ENCODE measurements around the gene HFE.
"Not testable (repeated sequence)": the region's sequence is repeated elsewhere in the genome, so short reads cannot be mapped to it uniquely, and the experiment has no call there.

HFE gene

DNA sequence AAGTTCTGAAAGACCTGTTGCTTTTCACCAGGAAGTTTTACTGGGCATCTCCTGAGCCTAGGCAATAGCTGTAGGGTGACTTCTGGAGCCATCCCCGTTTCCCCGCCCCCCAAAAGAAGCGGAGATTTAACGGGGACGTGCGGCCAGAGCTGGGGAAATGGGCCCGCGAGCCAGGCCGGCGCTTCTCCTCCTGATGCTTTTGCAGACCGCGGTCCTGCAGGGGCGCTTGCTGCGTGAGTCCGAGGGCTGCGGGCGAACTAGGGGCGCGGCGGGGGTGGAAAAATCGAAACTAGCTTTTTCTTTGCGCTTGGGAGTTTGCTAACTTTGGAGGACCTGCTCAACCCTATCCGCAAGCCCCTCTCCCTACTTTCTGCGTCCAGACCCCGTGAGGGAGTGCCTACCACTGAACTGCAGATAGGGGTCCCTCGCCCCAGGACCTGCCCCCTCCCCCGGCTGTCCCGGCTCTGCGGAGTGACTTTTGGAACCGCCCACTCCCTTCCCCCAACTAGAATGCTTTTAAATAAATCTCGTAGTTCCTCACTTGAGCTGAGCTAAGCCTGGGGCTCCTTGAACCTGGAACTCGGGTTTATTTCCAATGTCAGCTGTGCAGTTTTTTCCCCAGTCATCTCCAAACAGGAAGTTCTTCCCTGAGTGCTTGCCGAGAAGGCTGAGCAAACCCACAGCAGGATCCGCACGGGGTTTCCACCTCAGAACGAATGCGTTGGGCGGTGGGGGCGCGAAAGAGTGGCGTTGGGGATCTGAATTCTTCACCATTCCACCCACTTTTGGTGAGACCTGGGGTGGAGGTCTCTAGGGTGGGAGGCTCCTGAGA, at the start of gene HFE:
HFE (plus strand) TSS at position 146 of the 832 bp plus-strand sequence; CDS start at position 158, 12 bp downstream.
- DNase-seq: peak; percentile 8

GRCh38 chr6:26041946-26042345, 45.3 kb upstream of the HFE start:
- DNase-seq: no peak

DNA sequence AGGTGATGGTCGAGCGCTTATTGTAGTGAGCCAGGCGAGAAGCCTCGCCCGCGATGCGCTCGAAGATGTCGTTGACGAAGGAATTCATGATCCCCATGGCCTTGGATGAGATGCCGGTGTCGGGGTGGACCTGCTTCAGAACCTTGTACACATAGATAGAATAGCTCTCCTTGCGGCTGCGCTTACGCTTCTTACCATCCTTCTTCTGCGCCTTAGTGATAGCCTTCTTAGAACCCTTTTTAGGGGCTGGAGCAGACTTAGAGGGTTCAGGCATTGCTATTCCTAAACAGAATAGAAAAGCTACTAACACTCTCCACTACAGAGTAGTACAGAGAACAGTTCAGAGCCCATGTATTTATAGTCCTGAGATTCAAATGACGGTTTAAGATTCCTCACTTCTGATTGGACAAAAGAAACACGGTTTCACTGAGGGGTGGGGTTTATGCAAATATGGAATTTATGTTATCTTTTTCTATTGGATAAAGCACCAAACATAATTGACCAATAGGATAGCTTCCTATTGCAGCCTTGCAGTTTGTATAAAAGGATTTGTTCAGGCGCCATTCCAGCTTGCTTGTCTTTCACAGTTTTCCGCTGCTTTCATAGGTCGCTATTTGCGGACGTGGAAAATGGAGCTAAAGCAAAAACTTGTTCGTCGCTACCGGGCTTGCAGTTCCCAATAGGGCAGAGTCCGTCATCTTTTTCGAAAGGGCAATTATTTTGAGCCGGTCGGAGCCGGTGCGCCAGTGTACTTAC, 43.7 kb upstream of the HFE start:
- peak; percentile 52 for DNase-seq

DNA sequence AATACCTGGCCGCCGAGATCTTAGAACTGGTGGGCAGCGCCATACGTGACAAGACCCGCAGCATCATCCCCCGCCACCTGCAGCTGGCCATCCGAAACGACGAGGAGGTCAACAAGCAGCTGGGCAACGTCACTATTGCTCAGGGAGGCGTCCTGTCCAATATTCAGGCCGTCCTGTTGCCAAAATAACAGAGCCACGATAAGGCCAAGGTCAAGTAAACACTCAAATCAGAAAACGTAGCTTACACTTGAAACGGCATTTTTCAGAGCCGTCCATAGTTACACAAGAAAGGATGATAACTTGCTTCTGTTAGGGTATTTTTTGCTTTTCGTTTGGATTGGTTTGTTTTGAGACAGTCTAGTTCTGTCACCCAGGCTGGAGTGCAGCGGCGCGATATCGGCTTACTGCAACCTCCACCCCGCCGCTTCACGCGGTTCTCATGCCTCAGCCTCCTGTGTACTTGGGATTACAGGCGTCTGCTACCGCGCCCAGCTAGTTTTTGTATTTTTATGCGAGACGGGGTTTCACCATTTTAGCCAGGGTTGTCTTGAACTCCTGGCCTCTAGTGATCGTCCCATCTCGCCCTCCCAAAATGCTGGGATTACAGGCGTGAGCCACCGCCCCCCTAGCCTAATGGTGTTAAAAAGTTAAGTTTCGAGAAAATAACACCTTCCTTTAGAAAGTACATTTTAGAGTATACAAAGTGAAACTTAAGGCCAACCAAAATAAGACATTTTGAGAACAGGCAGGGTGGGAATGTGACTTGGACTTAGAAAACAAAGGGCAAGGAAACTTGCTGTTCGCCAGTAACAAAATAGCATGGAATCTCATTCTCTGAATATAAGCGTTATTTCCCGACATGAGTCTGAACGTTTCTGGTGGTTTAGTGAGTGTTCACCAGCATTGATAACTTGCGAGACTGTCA, 42.8 kb upstream of the HFE start:
- DNase-seq: no peak

DNA sequence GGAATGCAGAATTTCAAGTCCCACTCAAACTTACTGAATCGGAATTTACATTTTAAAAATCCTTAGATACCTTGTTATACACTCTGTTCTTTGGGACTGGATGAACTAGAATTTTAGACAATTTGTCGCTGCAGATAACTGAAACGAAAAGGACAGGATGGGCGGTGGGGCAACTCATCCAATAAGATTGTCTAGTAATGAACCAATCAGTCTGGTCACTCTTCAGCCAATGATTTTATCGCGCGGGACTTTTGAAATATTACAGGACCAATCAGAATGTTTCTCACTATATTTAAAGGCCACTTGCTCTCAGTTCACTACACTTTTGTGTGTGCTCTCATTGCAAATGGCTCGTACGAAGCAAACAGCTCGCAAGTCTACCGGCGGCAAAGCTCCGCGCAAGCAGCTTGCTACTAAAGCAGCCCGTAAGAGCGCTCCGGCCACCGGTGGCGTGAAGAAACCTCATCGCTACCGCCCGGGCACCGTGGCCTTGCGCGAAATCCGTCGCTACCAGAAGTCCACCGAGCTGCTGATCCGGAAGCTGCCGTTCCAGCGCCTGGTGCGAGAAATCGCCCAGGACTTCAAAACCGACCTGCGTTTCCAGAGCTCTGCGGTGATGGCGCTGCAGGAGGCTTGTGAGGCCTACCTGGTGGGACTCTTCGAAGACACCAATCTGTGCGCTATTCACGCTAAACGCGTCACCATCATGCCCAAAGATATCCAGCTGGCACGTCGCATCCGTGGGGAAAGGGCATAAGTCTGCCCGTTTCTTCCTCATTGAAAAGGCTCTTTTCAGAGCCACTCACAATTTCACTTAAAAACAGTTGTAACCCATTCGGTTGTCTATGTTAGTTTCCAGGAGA, 41.9 kb upstream of the HFE start:
- peak; percentile 52 for DNase-seq

DNA sequence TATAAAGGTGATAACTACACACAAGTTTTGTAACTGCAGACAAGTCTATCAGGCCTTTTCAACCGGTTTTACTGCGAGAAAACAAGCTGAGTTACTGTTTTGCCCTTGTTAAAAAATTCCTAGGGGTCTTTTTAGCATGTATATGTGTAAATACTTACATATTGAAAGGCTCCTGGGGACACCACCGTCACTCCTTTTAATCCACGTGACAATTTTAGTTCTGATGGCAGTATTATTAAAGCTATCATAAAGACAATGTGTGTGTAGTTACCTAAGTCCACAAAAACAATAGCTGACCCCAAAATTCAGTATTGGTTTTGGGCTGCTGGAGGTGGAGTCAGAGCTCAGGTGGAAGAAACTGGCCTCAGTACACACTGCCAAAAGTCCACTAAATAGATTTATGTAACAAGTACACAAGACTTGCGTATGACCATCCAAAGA, 41.3 kb upstream of the HFE start:
- DNase-seq: no peak

DNA sequence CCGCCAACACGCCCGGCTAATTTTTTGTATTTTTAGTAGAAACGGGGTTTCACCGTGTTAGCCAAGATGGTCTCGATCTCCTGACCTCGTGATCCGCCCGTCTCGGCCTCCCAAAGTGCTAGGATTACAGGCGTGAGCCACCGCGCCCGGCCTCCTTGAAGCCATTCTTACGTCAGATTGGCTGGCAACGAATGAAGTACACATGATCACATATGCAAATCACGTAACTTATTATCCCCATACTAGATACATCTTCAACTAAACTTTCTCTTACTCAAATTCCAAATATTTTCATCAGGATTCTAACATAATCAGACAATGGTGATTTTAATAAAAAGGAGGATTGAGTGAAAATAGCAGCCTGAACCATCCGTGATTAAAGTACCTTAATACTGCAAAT, 39.9 kb upstream of the HFE start:
- DNase-seq: not testable (repeated sequence)

GRCh38 chr6:26048590-26048989, 38.6 kb upstream of the HFE start:
- DNase-seq: no peak

DNA sequence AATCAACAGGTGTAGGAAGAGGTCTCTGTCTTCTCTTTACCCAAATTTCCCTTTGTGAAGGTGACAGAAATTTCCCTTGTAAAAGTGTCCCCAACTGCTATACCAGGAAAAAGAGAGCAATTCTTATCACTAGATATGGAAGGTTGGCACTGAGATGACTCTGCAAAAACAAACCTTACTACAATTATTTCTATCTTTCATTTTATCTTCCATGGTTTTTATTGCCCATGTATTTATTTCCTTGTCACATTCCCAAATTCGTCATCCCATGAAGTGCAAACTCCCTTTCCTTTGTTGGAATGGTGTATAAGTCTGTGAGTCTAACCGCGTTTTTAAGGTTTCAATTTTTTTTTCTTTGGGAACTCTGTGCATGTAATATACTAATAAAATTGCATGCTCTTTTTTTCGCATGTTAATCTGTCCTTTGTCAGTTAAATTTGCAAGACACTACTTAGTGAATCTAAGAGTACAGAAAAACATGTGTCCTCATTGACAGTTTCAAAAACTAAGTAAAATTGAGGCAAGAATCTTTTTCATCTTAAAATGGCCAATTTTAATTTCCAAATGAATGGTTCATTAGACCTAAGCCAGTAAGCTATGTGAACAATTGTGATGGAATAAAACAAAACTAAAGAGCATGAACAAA, 35.4 kb upstream of the HFE start:
- no peak for DNase-seq

DNA sequence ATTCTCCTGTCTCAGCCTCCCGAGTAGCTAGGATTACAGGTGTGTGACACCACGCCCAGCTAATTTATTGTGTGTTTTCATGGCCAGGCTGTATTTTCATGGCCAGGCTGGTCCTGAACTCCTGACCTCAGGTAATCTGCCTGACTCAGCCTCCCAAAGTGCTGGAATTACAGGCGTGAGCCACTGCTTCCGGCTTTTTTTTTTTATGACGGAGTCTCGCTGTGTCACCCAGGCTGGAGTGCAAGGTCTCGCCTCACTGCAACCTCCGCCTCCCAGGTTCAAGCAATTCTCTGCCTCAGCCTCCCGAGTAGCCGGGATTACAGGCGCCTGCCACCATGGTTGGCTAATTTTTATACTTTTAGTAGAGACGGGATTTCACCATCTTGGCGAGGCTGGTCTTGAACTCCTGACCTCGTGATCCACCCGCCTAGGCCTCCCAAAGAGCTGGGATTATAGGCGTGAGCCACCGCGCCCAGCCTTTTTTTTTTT, 34.4 kb upstream of the HFE start:
- DNase-seq: not testable (repeated sequence)

DNA sequence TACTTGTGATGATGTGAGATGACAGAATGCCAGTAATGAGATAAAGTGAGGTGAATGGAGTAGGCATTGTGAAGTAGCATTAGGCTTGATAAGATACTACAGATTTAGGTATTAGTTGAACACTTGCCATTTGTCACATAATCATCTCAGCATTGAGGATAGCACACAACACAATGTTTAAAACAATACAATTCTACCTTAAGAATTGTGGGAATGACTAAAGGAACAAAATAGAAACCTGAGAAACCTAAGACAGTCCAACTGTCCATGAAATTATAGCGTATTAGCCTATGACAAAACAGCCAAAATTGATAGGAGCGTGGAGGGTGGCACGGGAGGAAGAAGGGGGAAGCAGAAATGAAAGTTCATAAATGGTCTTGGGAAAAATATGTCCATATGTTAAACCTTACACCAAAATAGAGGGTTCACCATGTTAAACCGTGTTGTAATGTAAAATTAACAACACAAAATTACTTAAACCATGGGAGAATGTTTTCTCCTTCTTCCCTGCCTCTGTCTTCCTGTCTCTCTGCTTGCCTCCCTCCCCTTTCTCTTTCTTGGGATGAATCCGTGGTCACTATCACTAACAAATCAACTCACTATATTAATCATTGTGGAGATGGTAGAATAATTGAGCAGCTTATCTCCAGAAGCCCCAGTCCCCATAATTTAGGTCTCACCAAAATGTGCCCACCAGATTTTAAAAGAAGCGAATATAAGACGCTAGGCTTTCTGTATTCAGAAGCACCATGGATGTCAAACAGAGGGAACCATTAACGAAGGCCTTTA, 33.0 kb upstream of the HFE start:
- DNase-seq: no peak

DNA sequence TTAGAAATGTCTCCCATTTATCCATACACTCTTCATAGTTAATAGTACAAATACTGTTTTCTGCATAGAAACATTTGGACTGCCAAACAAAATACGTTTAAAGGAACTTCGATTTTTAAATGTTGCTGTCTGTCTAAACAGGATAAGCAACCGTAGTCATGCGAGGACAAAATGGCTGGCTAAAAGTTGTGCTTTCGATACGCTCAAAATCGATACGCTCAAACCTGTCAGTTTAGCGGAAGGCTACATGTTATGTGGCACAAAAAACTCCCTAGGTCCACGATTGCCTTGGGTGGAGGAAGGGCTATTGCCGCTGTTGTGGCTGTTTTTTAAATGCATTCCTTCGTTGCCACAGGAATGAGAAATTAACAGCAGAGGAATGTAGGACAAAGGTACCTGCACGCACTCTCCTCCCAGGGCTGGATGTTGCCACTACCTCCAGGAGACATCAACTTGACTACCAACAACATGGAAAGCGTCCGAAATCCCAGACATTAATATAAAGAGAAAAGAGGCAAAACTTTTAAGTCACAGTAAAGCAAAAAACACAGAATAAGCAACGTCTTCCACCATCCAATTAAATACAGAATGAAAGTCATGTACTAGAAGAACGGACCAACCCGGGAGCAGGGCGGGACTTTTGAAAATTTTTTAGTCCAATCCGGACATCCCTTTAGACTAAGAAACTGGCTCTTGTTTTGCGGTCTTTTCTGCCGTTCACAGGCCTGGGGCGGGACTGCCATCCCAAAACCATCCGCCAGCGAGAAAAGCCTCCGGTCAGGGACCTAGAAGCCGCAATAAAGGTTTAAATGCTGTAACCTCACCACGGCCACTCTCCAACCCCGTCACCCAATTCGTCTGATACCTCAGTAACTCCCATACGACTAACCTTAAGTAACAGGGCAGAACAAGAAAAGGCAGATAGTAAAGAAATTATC, 32.2 kb upstream of the HFE start:
- peak; percentile 69 for DNase-seq

DNA sequence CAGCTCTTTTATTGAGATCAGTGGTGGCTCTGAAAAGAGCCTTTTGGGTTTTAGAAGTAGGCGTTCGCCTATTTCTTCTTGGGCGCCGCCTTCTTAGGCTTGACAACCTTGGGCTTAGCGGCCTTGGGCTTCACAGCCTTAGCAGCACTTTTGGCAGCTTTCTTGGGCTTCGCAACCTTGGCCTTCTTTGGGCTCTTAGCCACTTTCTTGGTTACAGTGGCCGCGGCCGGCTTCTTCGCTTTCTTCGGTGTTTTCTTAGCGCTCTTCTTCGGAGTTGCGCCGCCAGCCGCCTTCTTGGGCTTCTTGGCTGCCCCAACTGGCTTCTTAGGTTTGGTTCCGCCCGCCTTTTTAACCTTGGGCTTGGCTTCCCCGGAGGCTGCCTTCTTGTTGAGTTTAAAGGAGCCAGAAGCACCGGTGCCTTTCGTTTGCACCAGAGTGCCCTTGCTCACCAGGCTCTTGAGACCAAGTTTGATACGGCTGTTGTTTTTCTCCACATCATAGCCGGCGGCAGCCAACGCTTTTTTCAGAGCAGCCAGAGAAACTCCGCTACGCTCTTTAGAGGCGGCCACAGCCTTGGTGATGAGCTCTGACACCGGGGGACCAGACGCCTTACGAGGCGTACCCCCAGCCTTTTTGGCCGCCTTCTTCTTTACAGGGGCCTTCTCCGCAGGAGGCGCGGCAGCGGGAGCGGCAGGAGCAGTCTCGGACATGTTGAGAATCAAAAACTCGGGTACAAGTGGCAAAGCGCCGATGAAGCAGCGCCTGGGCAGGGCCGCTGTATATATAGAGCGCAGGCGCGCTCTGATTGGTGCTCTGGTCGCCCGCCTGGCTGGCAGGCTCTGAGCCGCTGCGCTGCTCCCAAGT, 31.3 kb upstream of the HFE start:
- DNase-seq: peak; percentile 56

GRCh38 chr6:26056583-26057350, 30.5 kb upstream of the HFE start:
- no peak for DNase-seq

DNA sequence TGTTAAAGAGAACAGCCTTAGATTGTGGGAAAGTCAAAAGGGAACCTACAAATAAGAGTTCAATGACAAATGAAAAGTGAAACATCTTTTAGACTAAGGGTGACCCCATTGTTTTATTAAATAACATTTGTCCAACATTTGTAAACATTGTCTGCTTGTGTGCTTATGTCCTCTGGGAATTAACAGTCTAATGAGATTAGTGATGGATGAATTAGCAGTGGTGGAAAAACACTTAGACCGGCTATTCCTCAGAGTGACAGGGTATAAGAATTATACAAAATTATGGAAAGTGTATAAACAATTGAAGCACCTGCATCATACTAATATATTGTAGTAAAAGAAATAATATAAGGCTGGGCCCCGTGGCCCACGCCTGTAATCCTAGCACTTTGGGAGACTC, 29.3 kb upstream of the HFE start:
- no peak for DNase-seq

- DNase-seq: not testable (repeated sequence)
Observed at GRCh38 chr6:26058477-26059033, 28.7 kb upstream of the HFE start.

- no peak for DNase-seq
Observed at GRCh38 chr6:26059941-26060340, 27.3 kb upstream of the HFE start.
